Measurements from ENCODE around the gene SPSB3. TPM values are rescaled to one million over a fixed set of nuclear protein-coding genes. Genes with fewer than 3 reads are reported as not detected.

SPSB3 gene
- polyA plus RNA-seq, 1 experiment = 36.5 TPM

- peaks cover 3% of the 10 kb centered on the region; the same call in 1 of the 2 replicates for H3K36me3 ChIP-seq (ENCODE audit: control insufficient read depth, insufficient read depth, low read length)
- TF ChIP-seq, protein P1, sequence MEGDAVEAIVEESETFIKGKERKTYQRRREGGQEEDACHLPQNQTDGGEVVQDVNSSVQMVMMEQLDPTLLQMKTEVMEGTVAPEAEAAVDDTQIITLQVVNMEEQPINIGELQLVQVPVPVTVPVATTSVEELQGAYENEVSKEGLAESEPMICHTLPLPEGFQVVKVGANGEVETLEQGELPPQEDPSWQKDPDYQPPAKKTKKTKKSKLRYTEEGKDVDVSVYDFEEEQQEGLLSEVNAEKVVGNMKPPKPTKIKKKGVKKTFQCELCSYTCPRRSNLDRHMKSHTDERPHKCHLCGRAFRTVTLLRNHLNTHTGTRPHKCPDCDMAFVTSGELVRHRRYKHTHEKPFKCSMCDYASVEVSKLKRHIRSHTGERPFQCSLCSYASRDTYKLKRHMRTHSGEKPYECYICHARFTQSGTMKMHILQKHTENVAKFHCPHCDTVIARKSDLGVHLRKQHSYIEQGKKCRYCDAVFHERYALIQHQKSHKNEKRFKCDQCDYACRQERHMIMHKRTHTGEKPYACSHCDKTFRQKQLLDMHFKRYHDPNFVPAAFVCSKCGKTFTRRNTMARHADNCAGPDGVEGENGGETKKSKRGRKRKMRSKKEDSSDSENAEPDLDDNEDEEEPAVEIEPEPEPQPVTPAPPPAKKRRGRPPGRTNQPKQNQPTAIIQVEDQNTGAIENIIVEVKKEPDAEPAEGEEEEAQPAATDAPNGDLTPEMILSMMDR (IDR thresholded peaks at IDR 0.05; ENCODE audit: insufficient read depth, low read depth, low read length) = no peak
- H3K27me3 ChIP-seq (ENCODE audit: control insufficient read depth, insufficient read depth, low read length) = no peaks in the 10 kb centered on the region
- ChIA-PET CTCF (no interaction called here), POLR2A (interaction anchor here (0.6 to 1.1 kb wide), 3 partner anchors 12 to 329 kb away, joined by 3 to 4 read pairs (median 3); partner anchors contain the start of gene RPS2)
- peak; percentile 76 for DNase-seq (ENCODE audit: low read depth)
- H3K4me3 ChIP-seq (ENCODE audit: low read depth, low read length) = peak within 1 kb of the TSS; percentile 76
Observed at GRCh38 chr16:1826691-1827573, 44.6 kb upstream of the SPSB3 start, which contains the start of the genes FAHD1 and HAGH. Gene FAHD1 (plus strand): TSS chr16:1827206. CDS start chr16:1827239, 33 bp downstream. Gene HAGH (minus strand): TSS chr16:1826825. CDS start chr16:1826787, 38 bp downstream.

- Histone ChIP-seq H3K36me3 (ENCODE audit: control insufficient read depth, insufficient read depth, low read length) (peaks cover 5% of the 10 kb centered on the region; the same call in 1 of the 2 replicates), H3K27me3 (ENCODE audit: control insufficient read depth, insufficient read depth, low read length) (no peaks in the 10 kb centered on the region), H3K4me3 (ENCODE audit: low read depth, low read length) (peak overlapping the region; percentile 76)
- ChIA-PET POLR2A (no interaction called here), CTCF (interaction anchor here (4.0 kb wide), 1 partner anchor 13 kb away, joined by 15 read pairs; no protein-coding TSS in a partner anchor)
- no peak for DNase-seq (ENCODE audit: low read depth)
- TF ChIP-seq, protein P1 (IDR thresholded peaks at IDR 0.05; ENCODE audit: insufficient read depth, low read depth, low read length) = no peak
Observed at GRCh38 chr16:1825864-1826690, 43.7 kb upstream of the SPSB3 start.

- POLR2A ChIA-PET = no interaction called here
- peaks cover 8% of the 10 kb centered on the region; the same call in 1 of the 2 replicates for H3K36me3 ChIP-seq (ENCODE audit: control insufficient read depth, insufficient read depth, low read length)
- TF ChIP-seq, protein P1 (IDR thresholded peaks at IDR 0.05; ENCODE audit: insufficient read depth, low read depth, low read length) = no peak
- peak overlapping the region; percentile 76 for H3K4me3 ChIP-seq (ENCODE audit: low read depth, low read length)
- CTCF ChIA-PET = interaction anchor here (0.6 to 4.0 kb wide), 2 partner anchors 13 to 331 kb away, joined by 3 to 15 read pairs; no protein-coding TSS in a partner anchor
- no peaks in the 10 kb centered on the region for H3K27me3 ChIP-seq (ENCODE audit: control insufficient read depth, insufficient read depth, low read length)
- DNase-seq (ENCODE audit: low read depth) = no peak
Observed at GRCh38 chr16:1825381-1825863, 43.1 kb upstream of the SPSB3 start.

- Histone ChIP-seq H3K4me3 (ENCODE audit: low read depth, low read length) (no peak overlapping the region), H3K36me3 (ENCODE audit: control insufficient read depth, insufficient read depth, low read length) (peaks cover 13% of the 10 kb centered on the region), H3K27me3 (ENCODE audit: control insufficient read depth, insufficient read depth, low read length) (no peaks in the 10 kb centered on the region)
- TF ChIP-seq, protein P1 (IDR thresholded peaks at IDR 0.05; ENCODE audit: insufficient read depth, low read depth, low read length) = peak; percentile 39
- ChIA-PET POLR2A (no interaction called here), CTCF (interaction anchor here (0.7 to 4.0 kb wide), 3 partner anchors 11 to 118 kb away, joined by 3 to 15 read pairs (median 4); partner anchors contain the start of gene MAPK8IP3)
- no peak for DNase-seq (ENCODE audit: low read depth)
Observed at GRCh38 chr16:1823821-1824220, 41.5 kb upstream of the SPSB3 start.

Data from BJ (cell line).